HepG2 (cell line): Measurements from ENCODE around the gene NEDD4. TPM values are rescaled to one million over a fixed set of nuclear protein-coding genes. Genes with fewer than 3 reads are reported as not detected.
A peak's percentile ranks its signal among the peaks of the same experiment; 100 is the strongest.

Source experiments
- ATAC-seq: fragments of 200-7000 bp; cut with Tn5 transposase; 3 replicates; pipeline ENCODE4 v1.9.1; 2020; ENCODE audit warnings: mild to moderate bottlenecking, moderate library complexity
- Bru-seq: library from RNA; stranded (reverse); fragments of 400-500 nt; gene quantifications from one replicate; lab custom pipeline; 2021; lab: Mats Ljungman, UMichigan
- BruChase-seq, 2 experiments: library from RNA; stranded (reverse); fragments of 400-500 nt; gene quantifications; one replicate each; lab custom pipeline; 2021; lab: Mats Ljungman, UMichigan
- BruUV-seq: library from RNA; stranded (reverse); fragments of 400-500 nt; replicated peaks from 2 replicates; lab custom pipeline; 2021; lab: Mats Ljungman, UMichigan
- CTCF ChIA-PET: fragments of 300-600 bp; formaldehyde crosslinking; extraction: SDS; loops from one replicate; lab custom pipeline; 2021; ENCODE audit warnings: low total read pairs, inconsistent platforms, low intra/inter-chr PET ratio; lab: Yijun Ruan, JAX
- POLR2A ChIA-PET: fragments of 350-600 bp; sonication (Branson Sonifier 250); formaldehyde crosslinking; loops from one replicate; lab custom pipeline; 2020; ENCODE audit warnings: antibody characterized with exemption, inconsistent platforms; lab: Yijun Ruan, JAX
- DNase-seq: peaks from one replicate; pipeline ENCODE4 v3.0.0-alpha.2; 2015; ENCODE audit warnings: low spot score
- FAIRE-seq: peaks from 3 replicates; lab custom pipeline; 2011; peaks lifted over from hg19 to GRCh38; lab: Jason Lieb, UNC
- H2AFZ ChIP-seq: one replicate; pipeline ENCODE4 v1.6.1; 2011; ENCODE audit warnings: low read length, inconsistent platforms
- H3K27ac ChIP-seq: fragments of 300-600 bp; 3 replicates; pipeline ENCODE4 v1.8.0; 2011; ENCODE audit warnings: mixed run types, mild to moderate bottlenecking, mixed read lengths, low read length, inconsistent platforms; ENCODE audit not compliant: insufficient read depth; ENCODE audit errors: extremely low read length
- H3K27me3 ChIP-seq, 2 experiments: fragments of 200-600 bp in 1 of 2; 2 replicates in 1 of 2; 3 replicates in 1 of 2; pipeline versions ENCODE4 v1.6.0 to v1.8.0; 2011; ENCODE audit warnings: low read length in 2 of 2, mild to moderate bottlenecking in 2 of 2, moderate library complexity in 2 of 2, inconsistent platforms in 1 of 2; ENCODE audit not compliant: insufficient read depth in 2 of 2, control insufficient read depth in 1 of 2
- H3K36me3 ChIP-seq, 2 experiments: fragments of 200-600 bp in 1 of 2; replicated peaks in 1 of 2; 2 replicates in 1 of 2; 3 replicates in 1 of 2; pipeline versions ENCODE4 v1.5.1 to v1.8.0; 2011; ENCODE audit warnings: low read length in 2 of 2, inconsistent platforms in 1 of 2; ENCODE audit not compliant: insufficient read depth in 2 of 2, control insufficient read depth in 1 of 2
- H3K4me1 ChIP-seq: 2 replicates; pipeline ENCODE4 v1.5.1; 2012; ENCODE audit warnings: low read length, inconsistent platforms; ENCODE audit not compliant: insufficient read depth
- H3K4me2 ChIP-seq: 2 replicates; pipeline ENCODE4 v1.6.0; 2011; ENCODE audit warnings: low read depth, low read length, inconsistent platforms
- H3K4me3 ChIP-seq, 3 experiments: fragments of 200-600 bp in 1 of 3; sonication (generic), shearing (Covaris generic) in 1 of 3; replicated peaks in 1 of 3; 2 replicates each; pipeline ENCODE4 v1.5.1; 2011 to 2016; ENCODE audit warnings: low read length in 3 of 3, inconsistent platforms in 2 of 3, low read depth in 2 of 3, mild to moderate bottlenecking in 2 of 3, control low read depth in 1 of 3, mixed read lengths in 1 of 3; ENCODE audit not compliant: insufficient read depth in 1 of 3
- H3K79me2 ChIP-seq: one replicate; pipeline ENCODE4 v1.6.1; 2011; ENCODE audit warnings: low read length, inconsistent platforms; ENCODE audit not compliant: insufficient read depth
- H3K9ac ChIP-seq: 2 replicates; pipeline ENCODE4 v1.6.0; 2011; ENCODE audit warnings: mild to moderate bottlenecking, low read depth, low read length, inconsistent platforms; ENCODE audit not compliant: insufficient read depth
- H3K9me3 ChIP-seq: 2 replicates; pipeline ENCODE4 v1.5.1; 2012; ENCODE audit warnings: mild to moderate bottlenecking, low read length
- H4K20me1 ChIP-seq: 2 replicates; pipeline ENCODE4 v1.6.0; 2011; ENCODE audit warnings: inconsistent platforms, mild to moderate bottlenecking, low read length, moderate library complexity; ENCODE audit not compliant: insufficient read depth
- ASH2L ChIP-seq: fragments of 300-600, 200-600 bp; sonication (generic); IDR thresholded peaks from 2 replicates; pipeline ENCODE4 v1.7.0; 2017; ENCODE audit warnings: low read depth, mild to moderate bottlenecking, moderate library complexity, mixed read lengths, low read length; ENCODE audit not compliant: insufficient read length
- ELF3 ChIP-seq: IDR thresholded peaks from 2 replicates; pipeline ENCODE4 v1.6.1; 2016; ENCODE audit warnings: missing genetic modification reagents, missing compliant biosample characterization
- HNRNPK ChIP-seq: fragments of 200-400 bp; formaldehyde crosslinking; IDR thresholded peaks from 2 replicates; pipeline ENCODE4 v1.6.1; 2018; ENCODE audit warnings: low read length, low read depth, moderate library complexity, mild to moderate bottlenecking; ENCODE audit not compliant: poor library complexity, severe bottlenecking
- SAP130 ChIP-seq: IDR thresholded peaks from 2 replicates; pipeline ENCODE4 v1.6.1; 2016; ENCODE audit warnings: low read depth
- SNAPC2 ChIP-seq: sonication (generic); formaldehyde crosslinking; IDR thresholded peaks from 2 replicates; pipeline ENCODE4 v1.8.1; 2022; ENCODE audit warnings: mild to moderate bottlenecking, missing genetic modification reagents
- SOX5 ChIP-seq: IDR thresholded peaks from 2 replicates; pipeline ENCODE4 v1.6.1; 2016; ENCODE audit warnings: borderline replicate concordance
- SSRP1 ChIP-seq: IDR thresholded peaks from 2 replicates; pipeline ENCODE4 v1.6.1; 2016; ENCODE audit warnings: control low read depth
- THYN1 ChIP-seq: sonication (generic); formaldehyde crosslinking; IDR thresholded peaks from 2 replicates; pipeline ENCODE4 v1.8.1; 2023; ENCODE audit warnings: low read depth, mild to moderate bottlenecking, moderate library complexity, missing genetic modification reagents, borderline replicate concordance
- ZBTB42 ChIP-seq: sonication (generic); formaldehyde crosslinking; IDR thresholded peaks from 2 replicates; pipeline ENCODE4 v1.5.0; 2020; ENCODE audit warnings: mild to moderate bottlenecking, missing genetic modification reagents
- ZHX1 ChIP-seq: sonication (generic); formaldehyde crosslinking; IDR thresholded peaks from 2 replicates; pipeline ENCODE4 v1.8.1; 2022; ENCODE audit warnings: low read depth, mild to moderate bottlenecking, missing genetic modification reagents
- ZNF205 ChIP-seq: IDR thresholded peaks from 2 replicates; pipeline ENCODE4 v1.6.1; 2018; ENCODE audit warnings: missing biosample characterization, missing genetic modification reagents
- ZNF574 ChIP-seq: sonication (generic); formaldehyde crosslinking; IDR thresholded peaks from 2 replicates; pipeline ENCODE4 v1.4.0; 2020; ENCODE audit warnings: missing genetic modification reagents
- WGBS: methylation state at CpG from one replicate; pipeline ENCODE4 v1.1.6; 2017; ENCODE audit warnings: low lambda C conversion rate; 5-methylcytosine and 5-hydroxymethylcytosine counted together
- in situ Hi-C: cut with HindIII; loops from 2 replicates; pipeline ENCODE4 v1.10.0; 2017; ENCODE audit warnings: low pct_unique_long_range_greater_than_20kb; ENCODE audit not compliant: extremely low pct_ligation_motif_present
- intact Hi-C: fragments of 100-400 bp; cut with micrococcal nuclease; formaldehyde crosslinking; loops from one replicate; pipeline ENCODE4 v1.10.0; 2022; ENCODE audit not compliant: unreplicated experiment
- long read RNA-seq, 2 experiments: library from RNA in 1 of 2; library from polyadenylated mRNA in 1 of 2; stranded (forward) in 1 of 2; unstranded in 1 of 2; transcript quantifications; one replicate each; pipeline ENCODE4 v2.0.0, GENCODE V29; 2019 to 2022
- polyA minus RNA-seq, 3 experiments: library from RNA; depleted of rRNA, polyadenylated mRNA; stranded (reverse); fragments of >200 nt; gene quantifications; 2 replicates each; pipeline ENCODE4 v1.2.3, GENCODE V29; 2011; ENCODE audit warnings: low replicate concordance in 1 of 3
- polyA plus RNA-seq, 8 experiments: library from polyadenylated mRNA; depleted of rRNA in 3 of 8; stranded (reverse) in 7 of 8; unstranded in 1 of 8; fragments of >200 nt; fragmentation: Illumina TruSeq in 4 of 8; extraction: Trizol in 4 of 8; gene quantifications; 2 replicates each; pipeline versions ENCODE4 v1.2.1 to v1.2.3, GENCODE V29; 2011 to 2016; ENCODE audit warnings: low read depth in 4 of 8, missing spikeins in 1 of 8, mixed read lengths in 1 of 8; ENCODE audit not compliant: insufficient read depth in 1 of 8
- total RNA-seq, 5 experiments: library from RNA; depleted of rRNA; stranded (reverse); fragments of >200 nt; fragmentation: Illumina TruSeq; extraction: Trizol; gene quantifications; 2 replicates each; pipeline ENCODE4 v1.2.3, GENCODE V29; 2016; ENCODE audit warnings: low read depth in 1 of 5

NEDD4 gene
- 13.0 and 25.6 TPM in 2 replicates for total RNA-seq (2016; rRNA removed; fragmentation: Illumina TruSeq; extraction: Trizol)
- 1.4 and 2.6 TPM in 2 replicates for total RNA-seq (2016; cell fraction: cytosol; rRNA removed; fragmentation: Illumina TruSeq; extraction: Trizol; ENCODE audit: low read depth)
- 15.1 and 23.4 TPM in 2 replicates for total RNA-seq (2016; cell fraction: insoluble cytoplasmic fraction; rRNA removed; fragmentation: Illumina TruSeq; extraction: Trizol)
- 5.2 and 6.1 TPM in 2 replicates for total RNA-seq (2016; cell fraction: membrane; rRNA removed; fragmentation: Illumina TruSeq; extraction: Trizol)
- 13.0 and 15.3 TPM in 2 replicates for total RNA-seq (2016; cell fraction: nucleus; rRNA removed; fragmentation: Illumina TruSeq; extraction: Trizol)
- 9.8 and 10.4 TPM in 2 replicates for polyA plus RNA-seq (2011; rRNA removed)
- polyA plus RNA-seq (2011; cell fraction: cytosol; rRNA removed) = 5.1 and 8.3 TPM in 2 replicates
- 5.3 and 7.5 TPM in 2 replicates for polyA plus RNA-seq (2011; cell fraction: nucleus; rRNA removed)
- polyA plus RNA-seq (2012) = 11.3 and 12.5 TPM in 2 replicates
- polyA plus RNA-seq (2016; cell fraction: cytosol; fragmentation: Illumina TruSeq; extraction: Trizol; ENCODE audit: low read depth) = 0.52 and 0.64 TPM in 2 replicates
- 11.3 TPM in 2 replicates for polyA plus RNA-seq (2016; cell fraction: insoluble cytoplasmic fraction; fragmentation: Illumina TruSeq; extraction: Trizol; ENCODE audit: low read depth)
- 2.3 and 2.5 TPM in 2 replicates for polyA plus RNA-seq (2016; cell fraction: membrane; fragmentation: Illumina TruSeq; extraction: Trizol; ENCODE audit: low read depth)
- polyA plus RNA-seq (2016; cell fraction: nucleus; fragmentation: Illumina TruSeq; extraction: Trizol; ENCODE audit: insufficient read depth, low read depth) = 8.8 and 9.7 TPM in 2 replicates
- polyA minus RNA-seq (2011; rRNA and poly(A)+ RNA removed; ENCODE audit: low replicate concordance) = 7.6 and 24.3 TPM in 2 replicates
- polyA minus RNA-seq (2011; cell fraction: cytosol; rRNA and poly(A)+ RNA removed) = 10.1 and 10.7 TPM in 2 replicates
- 30.1 and 38.0 TPM in 2 replicates for polyA minus RNA-seq (2011; cell fraction: nucleus; rRNA and poly(A)+ RNA removed)
- Bru-seq, nascent RNA = percentile 66 among the genes with signal in this experiment
- percentile 66 among the genes with signal in this experiment for BruChase-seq, experiment 1, labeled RNA remaining after a 6-hour chase
- percentile 63 among the genes with signal in this experiment for BruChase-seq, experiment 2, labeled RNA remaining after a 2-hour chase
- long read RNA-seq, experiment 1, full-length matches to known transcripts = 2 of 11 reads
- long read RNA-seq, experiment 1, partial matches to known transcripts = 1 of 11 reads
- long read RNA-seq, experiment 1, other reads (novel, unspliced or antisense) = 8 of 11 reads
- long read RNA-seq, experiment 2, partial matches to known transcripts = 0 of 18 reads
- long read RNA-seq, experiment 2, other reads (novel, unspliced or antisense) = 18 of 18 reads

DNA sequence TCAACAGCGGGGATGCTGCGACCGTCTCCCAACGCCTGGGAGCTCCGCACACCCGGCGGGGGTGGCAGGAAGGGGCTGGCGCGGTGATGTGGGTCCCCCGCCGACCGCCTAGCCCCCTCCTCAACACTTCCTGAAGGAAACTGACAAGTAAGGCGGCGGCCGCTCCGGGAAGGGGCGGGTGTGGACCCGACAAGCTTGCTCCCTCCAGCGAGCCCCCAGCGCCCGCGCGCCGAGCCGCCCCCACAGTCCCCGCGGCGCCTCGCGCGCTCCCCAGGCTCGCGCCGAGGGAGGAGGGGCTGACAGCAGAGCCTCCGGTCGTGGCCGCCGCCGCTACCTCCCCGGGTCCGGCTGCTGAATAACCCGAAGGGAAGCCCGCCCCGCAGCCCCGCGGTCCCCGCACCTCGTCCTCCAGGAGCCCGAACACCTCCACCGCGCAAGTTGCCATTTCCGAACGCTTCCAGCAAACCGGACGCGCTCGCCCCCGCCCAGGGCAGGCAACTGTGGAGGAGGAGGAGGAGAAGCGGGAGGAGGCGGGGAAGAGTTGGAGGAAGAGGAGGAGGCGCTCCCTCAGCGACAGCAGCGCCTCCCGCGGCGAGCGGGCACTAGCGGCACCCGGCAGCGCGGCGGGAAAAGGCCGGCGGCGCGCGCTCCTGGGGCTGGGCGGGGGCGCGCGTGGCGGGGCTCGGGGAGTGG lies at the start of gene NEDD4:
Gene NEDD4, minus strand, starts transcription at position 502 of the 693 bp plus-strand sequence. Its CDS starts 57 bp downstream, at position 445.
- no peaks in the 10 kb centered on the region for H3K9me3 ChIP-seq
- peaks cover 16% of the 10 kb centered on the region for H3K4me1 ChIP-seq
- no TSS peak for BruUV-seq
- FAIRE-seq (no peak), DNase-seq (peak; percentile 76), ATAC-seq (peak; percentile 94)
- ChIA-PET CTCF (interaction anchor here (1.1 kb wide), 1 partner anchor 60 kb away, joined by 3 read pairs; no protein-coding TSS in a partner anchor), POLR2A (interaction anchor here (0.6 to 1.7 kb wide), 10 partner anchors 9 to 252 kb away, joined by 3 to 12 read pairs (median 3); no protein-coding TSS in a partner anchor)
- WGBS = 0% methylated on average over 8 of the region's 83 CpGs
- H3K9ac ChIP-seq = peak within 1 kb of the TSS; percentile 79
- H4K20me1 ChIP-seq = no peaks in the 10 kb centered on the region
- H3K27ac ChIP-seq = peak within 1 kb of the TSS; percentile 83
- H3K27me3 ChIP-seq = no peaks in the 10 kb centered on the region; a peak in 1 of 5 replicates
- peak within 1 kb of the TSS; percentile 89 to 94 (median 90) for H3K4me3 ChIP-seq
- in situ Hi-C loops (no loop called here), intact Hi-C loops (loop anchor here (2.0 kb wide), 1 partner anchor 60 kb away; no protein-coding TSS in a partner anchor)
- peak within 1 kb of the TSS; percentile 79 for H3K4me2 ChIP-seq
- no peaks in the 10 kb centered on the region for H3K36me3 ChIP-seq
- peak within 1 kb of the TSS; percentile 94 for H2AFZ ChIP-seq
- H3K79me2 ChIP-seq = peaks cover 20% of the 10 kb centered on the region
- TF ChIP-seq ZBTB42 (no peak), ELF3 (peak; percentile 48; the same call in 1 of the 2 replicates), ZHX1 (CRISPR knock-in tag) (0 out of 2 replicates have a peak, but pooled peaks have one; percentile 40), SNAPC2 (CRISPR knock-in tag) (0 out of 2 replicates have a peak, but pooled peaks have one; percentile 23), ZNF574 (CRISPR knock-in tag) (peak; percentile 73), SAP130 (CRISPR knock-in tag) (peak; percentile 76), ASH2L (peak; percentile 87), HNRNPK (peak; percentile 78), SOX5 (0 out of 2 replicates have a peak, but pooled peaks have one; percentile 37), SSRP1 (no peak), THYN1 (CRISPR knock-in tag) (0 out of 2 replicates have a peak, but pooled peaks have one; percentile 3), ZNF205 (CRISPR knock-in tag) (peak; percentile 35)
